ENCODE results near the gene IL31.

The IL31 gene

GRCh38 chr12:122138616-122139015 lies 35.4 kb downstream of the IL31 start:
- no peak overlapping the region for H3K9ac ChIP-seq (ENCODE audit: low read length)
- no peaks in the 10 kb centered on the region for H3K9me3 ChIP-seq (ENCODE audit: control insufficient read depth, low read length)
- no peak for DNase-seq (ENCODE audit: low read depth)
- no peak overlapping the region for H3K4me3 ChIP-seq (ENCODE audit: low read length)
- H3K36me3 ChIP-seq (ENCODE audit: control insufficient read depth, insufficient read depth, low read length, severe bottlenecking): peaks cover 60% of the 10 kb centered on the region
- H3K27me3 ChIP-seq (replicated peaks; ENCODE audit: control insufficient read depth, insufficient read depth, low read length): no peaks in the 10 kb centered on the region
- no peaks in the 10 kb centered on the region for H3K4me1 ChIP-seq (ENCODE audit: control insufficient read depth, insufficient read depth, low read length)

GRCh38 chr12:122138181-122138580 lies 35.8 kb downstream of the IL31 start:
- no peak overlapping the region for H3K9ac ChIP-seq (ENCODE audit: low read length)
- H3K27me3 ChIP-seq (replicated peaks; ENCODE audit: control insufficient read depth, insufficient read depth, low read length): no peaks in the 10 kb centered on the region
- H3K36me3 ChIP-seq (ENCODE audit: control insufficient read depth, insufficient read depth, low read length, severe bottlenecking): peaks cover 61% of the 10 kb centered on the region
- no peak overlapping the region for H3K4me3 ChIP-seq (ENCODE audit: low read length)
- no peak for DNase-seq (ENCODE audit: low read depth)
- H3K9me3 ChIP-seq (ENCODE audit: control insufficient read depth, low read length): no peaks in the 10 kb centered on the region
- no peaks in the 10 kb centered on the region for H3K4me1 ChIP-seq (ENCODE audit: control insufficient read depth, insufficient read depth, low read length)

- no peak for DNase-seq (ENCODE audit: low read depth)
- H3K9ac ChIP-seq (ENCODE audit: low read length): no peak overlapping the region
- no peaks in the 10 kb centered on the region for H3K9me3 ChIP-seq (ENCODE audit: control insufficient read depth, low read length)
- no peaks in the 10 kb centered on the region for H3K4me1 ChIP-seq (ENCODE audit: control insufficient read depth, insufficient read depth, low read length)
- H3K4me3 ChIP-seq (ENCODE audit: low read length): no peak overlapping the region
- peaks cover 61% of the 10 kb centered on the region for H3K36me3 ChIP-seq (ENCODE audit: control insufficient read depth, insufficient read depth, low read length, severe bottlenecking)
- no peaks in the 10 kb centered on the region for H3K27me3 ChIP-seq (replicated peaks; ENCODE audit: control insufficient read depth, insufficient read depth, low read length)
Observed at GRCh38 chr12:122137681-122138080, 36.3 kb downstream of the IL31 start.

- H3K4me3 ChIP-seq (ENCODE audit: low read length): no peak overlapping the region
- peaks cover 61% of the 10 kb centered on the region for H3K36me3 ChIP-seq (ENCODE audit: control insufficient read depth, insufficient read depth, low read length, severe bottlenecking)
- no peak for DNase-seq (ENCODE audit: low read depth)
- no peaks in the 10 kb centered on the region for H3K9me3 ChIP-seq (ENCODE audit: control insufficient read depth, low read length)
- H3K4me1 ChIP-seq (ENCODE audit: control insufficient read depth, insufficient read depth, low read length): no peaks in the 10 kb centered on the region
- no peaks in the 10 kb centered on the region for H3K27me3 ChIP-seq (replicated peaks; ENCODE audit: control insufficient read depth, insufficient read depth, low read length)
- no peak overlapping the region for H3K9ac ChIP-seq (ENCODE audit: low read length)
Observed at GRCh38 chr12:122137229-122137628, 36.8 kb downstream of the IL31 start.

GRCh38 chr12:122135437-122136031 lies 38.5 kb downstream of the IL31 start:
- no peak for DNase-seq (ENCODE audit: low read depth)
- no peaks in the 10 kb centered on the region for H3K4me1 ChIP-seq (ENCODE audit: control insufficient read depth, insufficient read depth, low read length)
- peaks cover 60% of the 10 kb centered on the region for H3K36me3 ChIP-seq (ENCODE audit: control insufficient read depth, insufficient read depth, low read length, severe bottlenecking)
- no peak overlapping the region for H3K4me3 ChIP-seq (ENCODE audit: low read length)
- no peak overlapping the region for H3K9ac ChIP-seq (ENCODE audit: low read length)
- H3K9me3 ChIP-seq (ENCODE audit: control insufficient read depth, low read length): no peaks in the 10 kb centered on the region
- H3K27me3 ChIP-seq (replicated peaks; ENCODE audit: control insufficient read depth, insufficient read depth, low read length): no peaks in the 10 kb centered on the region

- Histone ChIP-seq H3K36me3 (ENCODE audit: control insufficient read depth, insufficient read depth, low read length, severe bottlenecking) (peaks cover 69% of the 10 kb centered on the region), H3K9me3 (ENCODE audit: control insufficient read depth, low read length) (no peaks in the 10 kb centered on the region), H3K9ac (ENCODE audit: low read length) (no peak overlapping the region), H3K4me3 (ENCODE audit: low read length) (no peak overlapping the region), H3K4me1 (ENCODE audit: control insufficient read depth, insufficient read depth, low read length) (no peaks in the 10 kb centered on the region), H3K27me3 (replicated peaks; ENCODE audit: control insufficient read depth, insufficient read depth, low read length) (no peaks in the 10 kb centered on the region)
- no peak for DNase-seq (ENCODE audit: low read depth)
Observed at GRCh38 chr12:122133192-122133950, 40.6 kb downstream of the IL31 start.

- DNase-seq (ENCODE audit: low read depth): no peak
- peaks cover 70% of the 10 kb centered on the region for H3K36me3 ChIP-seq (ENCODE audit: control insufficient read depth, insufficient read depth, low read length, severe bottlenecking)
Observed at GRCh38 chr12:122130150-122130549, 43.9 kb downstream of the IL31 start.

GRCh38 chr12:122129131-122129530 lies 44.9 kb downstream of the IL31 start:
- Histone ChIP-seq H3K4me3 (ENCODE audit: low read length) (no peak overlapping the region), H3K9ac (ENCODE audit: low read length) (no peak overlapping the region), H3K27me3 (replicated peaks; ENCODE audit: control insufficient read depth, insufficient read depth, low read length) (no peaks in the 10 kb centered on the region), H3K4me1 (ENCODE audit: control insufficient read depth, insufficient read depth, low read length) (peaks cover 20% of the 10 kb centered on the region), H3K36me3 (ENCODE audit: control insufficient read depth, insufficient read depth, low read length, severe bottlenecking) (peaks cover 66% of the 10 kb centered on the region), H3K9me3 (ENCODE audit: control insufficient read depth, low read length) (no peaks in the 10 kb centered on the region)
- no peak for DNase-seq (ENCODE audit: low read depth)

More at GRCh38 chr12:122130150-122130549, 43.9 kb downstream of the IL31 start:
- Histone ChIP-seq H3K27me3 (replicated peaks; ENCODE audit: control insufficient read depth, insufficient read depth, low read length) (no peaks in the 10 kb centered on the region), H3K9me3 (ENCODE audit: control insufficient read depth, low read length) (no peaks in the 10 kb centered on the region), H3K4me3 (ENCODE audit: low read length) (no peak overlapping the region), H3K4me1 (ENCODE audit: control insufficient read depth, insufficient read depth, low read length) (peaks cover 19% of the 10 kb centered on the region), H3K9ac (ENCODE audit: low read length) (no peak overlapping the region)

GRCh38 chr12:122128481-122128880 lies 45.5 kb downstream of the IL31 start:
- H3K36me3 ChIP-seq (ENCODE audit: control insufficient read depth, insufficient read depth, low read length, severe bottlenecking): peaks cover 60% of the 10 kb centered on the region
- H3K9me3 ChIP-seq (ENCODE audit: control insufficient read depth, low read length): no peaks in the 10 kb centered on the region
- peaks cover 23% of the 10 kb centered on the region for H3K4me1 ChIP-seq (ENCODE audit: control insufficient read depth, insufficient read depth, low read length)
- no peak for DNase-seq (ENCODE audit: low read depth)
- no peak overlapping the region for H3K9ac ChIP-seq (ENCODE audit: low read length)
- no peak overlapping the region for H3K4me3 ChIP-seq (ENCODE audit: low read length)
- no peaks in the 10 kb centered on the region for H3K27me3 ChIP-seq (replicated peaks; ENCODE audit: control insufficient read depth, insufficient read depth, low read length)

GRCh38 chr12:122127839-122128238 lies 46.2 kb downstream of the IL31 start:
- Histone ChIP-seq H3K27me3 (replicated peaks; ENCODE audit: control insufficient read depth, insufficient read depth, low read length) (no peaks in the 10 kb centered on the region), H3K9me3 (ENCODE audit: control insufficient read depth, low read length) (no peaks in the 10 kb centered on the region), H3K36me3 (ENCODE audit: control insufficient read depth, insufficient read depth, low read length, severe bottlenecking) (peaks cover 54% of the 10 kb centered on the region), H3K9ac (ENCODE audit: low read length) (no peak overlapping the region), H3K4me3 (ENCODE audit: low read length) (no peak overlapping the region), H3K4me1 (ENCODE audit: control insufficient read depth, insufficient read depth, low read length) (peaks cover 26% of the 10 kb centered on the region)
- DNase-seq (ENCODE audit: low read depth): no peak

- Histone ChIP-seq H3K36me3 (ENCODE audit: control insufficient read depth, insufficient read depth, low read length, severe bottlenecking) (peaks cover 46% of the 10 kb centered on the region), H3K27me3 (replicated peaks; ENCODE audit: control insufficient read depth, insufficient read depth, low read length) (no peaks in the 10 kb centered on the region)
- no peak for DNase-seq (ENCODE audit: low read depth)
Observed at GRCh38 chr12:122126713-122127597, 47.1 kb downstream of the IL31 start.

More at GRCh38 chr12:122126713-122127597, 47.1 kb downstream of the IL31 start:
- no peak overlapping the region for H3K9ac ChIP-seq (ENCODE audit: low read length)
- no peaks in the 10 kb centered on the region for H3K9me3 ChIP-seq (ENCODE audit: control insufficient read depth, low read length)
- peaks cover 26% of the 10 kb centered on the region for H3K4me1 ChIP-seq (ENCODE audit: control insufficient read depth, insufficient read depth, low read length)
- no peak overlapping the region for H3K4me3 ChIP-seq (ENCODE audit: low read length)

Measured in adipocyte (in vitro differentiated cells).